ENCODE measurements around the gene CHST8.
"Not testable (repeated sequence)": the region's sequence is repeated elsewhere in the genome, so short reads cannot be mapped to it uniquely, and the experiment has no call there.

Gene CHST8

DNA sequence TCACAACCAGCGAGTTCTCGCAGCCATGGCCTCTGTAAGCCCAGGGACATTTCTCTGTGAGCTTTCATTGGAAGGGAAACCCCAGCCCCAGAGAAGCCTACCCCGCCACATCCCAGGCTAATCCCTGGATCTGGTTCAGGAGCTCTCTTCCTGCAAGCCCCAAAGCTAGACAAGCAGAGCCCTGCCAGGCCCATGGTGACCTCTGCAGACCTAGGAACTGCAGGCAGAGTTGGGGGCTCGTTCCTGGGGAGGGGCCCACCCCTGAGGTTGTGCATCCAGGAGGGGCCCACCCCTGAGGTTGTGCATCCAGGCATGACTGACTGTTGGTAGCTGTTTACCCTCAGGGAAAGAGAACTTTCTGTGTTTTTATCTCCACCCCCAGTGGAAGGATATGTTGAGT is 196.7 kb downstream of the CHST8 start:
- Histone ChIP-seq H3K27ac (ENCODE audit: low read length, poor library complexity, severe bottlenecking) (no peak overlapping the region), H2BK5ac (ENCODE audit: low read depth, low read length, poor library complexity, severe bottlenecking) (no peak overlapping the region), H4K8ac (ENCODE audit: low read length) (no peak overlapping the region), H3K4me1 (ENCODE audit: control insufficient read depth, insufficient read depth, low read depth, low read length) (peaks cover 18% of the 10 kb centered on the region), H3K14ac (ENCODE audit: low read length in 2 of 2) (no peak overlapping the region), H2BK12ac (ENCODE audit: low read length in 2 of 2) (no peak overlapping the region), H2AK5ac (ENCODE audit: low read length, severe bottlenecking) (no peak overlapping the region), H3K4me3 (ENCODE audit: insufficient read depth in 1 of 2, low read depth in 1 of 2, low read length in 2 of 2) (no peak overlapping the region), H3K9me3 (ENCODE audit: control insufficient read depth, low read length) (no peaks in the 10 kb centered on the region), H3K79me1 (replicated peaks; ENCODE audit: low read length, poor library complexity, severe bottlenecking) (no peaks in the 10 kb centered on the region), H3K18ac (ENCODE audit: low read depth in 1 of 2, low read length in 2 of 2) (no peak overlapping the region), H2BK15ac (ENCODE audit: low read depth, poor library complexity, severe bottlenecking) (no peak overlapping the region), H3K36me3 (ENCODE audit: control insufficient read depth in 1 of 2, insufficient read depth in 2 of 2, low read depth in 1 of 2, low read length in 2 of 2) (peaks cover 0 to 8% of the 10 kb centered on the region in 2 experiments), H2BK120ac (ENCODE audit: low read depth, low read length) (no peak overlapping the region), H4K91ac (ENCODE audit: low read length) (no peak overlapping the region), H3K27me3 (ENCODE audit: control insufficient read depth in 1 of 2, insufficient read depth in 1 of 2, low read length in 2 of 2) (peaks cover 0 to 31% of the 10 kb centered on the region in 2 experiments), H3K4me2 (ENCODE audit: low read length, poor library complexity, severe bottlenecking) (no peak overlapping the region), H3K23ac (ENCODE audit: low read length in 2 of 2) (no peak overlapping the region), H3K4ac (ENCODE audit: low read depth in 1 of 2, low read length in 2 of 2) (no peak overlapping the region), H3K9ac (ENCODE audit: low read length) (no peak overlapping the region), H2AFZ (ENCODE audit: low read depth, low read length) (no peak overlapping the region)
- 90% methylated on average over 4 of the region's 4 CpGs for WGBS
- DNase-seq: no peak

DNA sequence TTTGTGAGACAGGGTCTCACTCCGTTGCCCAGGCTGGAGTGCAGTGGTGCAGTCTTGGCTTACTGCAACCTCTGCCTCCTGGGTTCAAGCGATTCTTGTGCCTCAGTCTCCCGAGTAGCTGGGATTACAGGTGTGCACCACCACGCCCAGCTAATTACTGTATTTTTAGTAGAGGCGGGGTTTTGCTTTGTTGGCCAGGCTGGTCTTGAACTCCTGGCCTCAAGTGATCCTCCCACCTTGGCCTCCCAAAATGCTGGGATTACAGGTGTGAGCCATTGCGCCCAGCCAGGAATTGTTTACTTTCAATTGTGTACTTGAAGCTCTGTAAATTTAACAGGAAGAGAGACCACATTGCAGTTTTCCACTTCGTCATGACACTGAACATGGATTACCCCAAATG is 197.3 kb downstream of the CHST8 start:
- H2AK5ac ChIP-seq (ENCODE audit: low read length, severe bottlenecking); H3K4ac ChIP-seq (ENCODE audit: low read depth in 1 of 2, low read length in 2 of 2); H3K14ac ChIP-seq (ENCODE audit: low read length in 2 of 2); H3K18ac ChIP-seq (ENCODE audit: low read depth in 1 of 2, low read length in 2 of 2); H3K79me1 ChIP-seq (replicated peaks; ENCODE audit: low read length, poor library complexity, severe bottlenecking); H2BK12ac ChIP-seq (ENCODE audit: low read length in 2 of 2); H3K9ac ChIP-seq (ENCODE audit: low read length); H2BK5ac ChIP-seq (ENCODE audit: low read depth, low read length, poor library complexity, severe bottlenecking); H3K23ac ChIP-seq (ENCODE audit: low read length in 2 of 2); H3K9me3 ChIP-seq (ENCODE audit: control insufficient read depth, low read length); H2BK120ac ChIP-seq (ENCODE audit: low read depth, low read length); H3K27ac ChIP-seq (ENCODE audit: low read length, poor library complexity, severe bottlenecking); H3K36me3 ChIP-seq (ENCODE audit: control insufficient read depth in 1 of 2, insufficient read depth in 2 of 2, low read depth in 1 of 2, low read length in 2 of 2); H3K4me3 ChIP-seq (ENCODE audit: insufficient read depth in 1 of 2, low read depth in 1 of 2, low read length in 2 of 2); H4K91ac ChIP-seq (ENCODE audit: low read length); H3K4me2 ChIP-seq (ENCODE audit: low read length, poor library complexity, severe bottlenecking); DNase-seq; H4K8ac ChIP-seq (ENCODE audit: low read length); H2BK15ac ChIP-seq (ENCODE audit: low read depth, poor library complexity, severe bottlenecking); H2AFZ ChIP-seq (ENCODE audit: low read depth, low read length): not testable (repeated sequence)
- Histone ChIP-seq H3K27me3 (ENCODE audit: control insufficient read depth in 1 of 2, insufficient read depth in 1 of 2, low read length in 2 of 2) (peaks cover 0 to 31% of the 10 kb centered on the region in 2 experiments), H3K4me1 (ENCODE audit: control insufficient read depth, insufficient read depth, low read depth, low read length) (peaks cover 18% of the 10 kb centered on the region)
- 93% methylated on average over 5 of the region's 7 CpGs for WGBS

DNA sequence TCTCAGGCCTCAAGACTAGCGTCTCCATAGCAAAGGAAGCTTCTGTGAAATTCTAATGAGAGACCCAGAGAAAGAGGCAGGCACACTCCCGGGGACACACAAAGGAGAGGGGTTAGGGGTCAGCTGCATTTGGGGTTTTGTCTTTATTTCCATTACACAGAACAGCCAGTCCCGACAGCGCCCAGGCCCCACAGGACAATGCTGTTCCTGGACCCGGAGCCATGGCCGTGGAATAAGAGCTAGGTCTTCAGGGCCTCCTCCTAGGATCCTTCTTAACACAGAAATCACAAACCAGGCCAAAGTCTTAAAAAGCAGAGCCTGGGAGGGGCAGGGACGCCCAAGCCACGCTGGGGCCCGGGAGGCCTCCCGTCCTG is 197.7 kb downstream of the CHST8 start:
- H2BK120ac ChIP-seq (ENCODE audit: low read depth, low read length): no peak overlapping the region
- H2BK12ac ChIP-seq (ENCODE audit: low read length in 2 of 2): no peak overlapping the region
- no peaks in the 10 kb centered on the region for H3K9me3 ChIP-seq (ENCODE audit: control insufficient read depth, low read length)
- peaks cover 0 to 31% of the 10 kb centered on the region in 2 experiments for H3K27me3 ChIP-seq (ENCODE audit: control insufficient read depth in 1 of 2, insufficient read depth in 1 of 2, low read length in 2 of 2)
- peak overlapping the region; percentile 42 for H4K8ac ChIP-seq (ENCODE audit: low read length)
- no peak overlapping the region for H4K91ac ChIP-seq (ENCODE audit: low read length)
- 34% methylated on average over 10 of the region's 10 CpGs for WGBS
- H2BK15ac ChIP-seq (ENCODE audit: low read depth, poor library complexity, severe bottlenecking): peak overlapping the region; percentile 44
- H3K18ac ChIP-seq (ENCODE audit: low read depth in 1 of 2, low read length in 2 of 2): no peak overlapping the region
- H3K4ac ChIP-seq (ENCODE audit: low read depth in 1 of 2, low read length in 2 of 2): peak overlapping the region in 1 of 2 experiments; percentile 30
- H3K27ac ChIP-seq (ENCODE audit: low read length, poor library complexity, severe bottlenecking): no peak overlapping the region
- H3K4me1 ChIP-seq (ENCODE audit: control insufficient read depth, insufficient read depth, low read depth, low read length): peaks cover 18% of the 10 kb centered on the region
- peak overlapping the region; percentile 80 for H2AFZ ChIP-seq (ENCODE audit: low read depth, low read length)
- no peaks in the 10 kb centered on the region for H3K79me1 ChIP-seq (replicated peaks; ENCODE audit: low read length, poor library complexity, severe bottlenecking)
- no peak overlapping the region for H3K14ac ChIP-seq (ENCODE audit: low read length in 2 of 2)
- no peak overlapping the region for H2AK5ac ChIP-seq (ENCODE audit: low read length, severe bottlenecking)
- no peak overlapping the region for H2BK5ac ChIP-seq (ENCODE audit: low read depth, low read length, poor library complexity, severe bottlenecking)
- H3K9ac ChIP-seq (ENCODE audit: low read length): peak overlapping the region; percentile 63
- peak overlapping the region; percentile 51 for H3K4me2 ChIP-seq (ENCODE audit: low read length, poor library complexity, severe bottlenecking)
- H3K36me3 ChIP-seq (ENCODE audit: control insufficient read depth in 1 of 2, insufficient read depth in 2 of 2, low read depth in 1 of 2, low read length in 2 of 2): no peaks in the 10 kb centered on the region
- DNase-seq: no peak
- H3K4me3 ChIP-seq (ENCODE audit: insufficient read depth in 1 of 2, low read depth in 1 of 2, low read length in 2 of 2): peak overlapping the region in 1 of 2 experiments; percentile 65
- no peak overlapping the region for H3K23ac ChIP-seq (ENCODE audit: low read length in 2 of 2)

DNA sequence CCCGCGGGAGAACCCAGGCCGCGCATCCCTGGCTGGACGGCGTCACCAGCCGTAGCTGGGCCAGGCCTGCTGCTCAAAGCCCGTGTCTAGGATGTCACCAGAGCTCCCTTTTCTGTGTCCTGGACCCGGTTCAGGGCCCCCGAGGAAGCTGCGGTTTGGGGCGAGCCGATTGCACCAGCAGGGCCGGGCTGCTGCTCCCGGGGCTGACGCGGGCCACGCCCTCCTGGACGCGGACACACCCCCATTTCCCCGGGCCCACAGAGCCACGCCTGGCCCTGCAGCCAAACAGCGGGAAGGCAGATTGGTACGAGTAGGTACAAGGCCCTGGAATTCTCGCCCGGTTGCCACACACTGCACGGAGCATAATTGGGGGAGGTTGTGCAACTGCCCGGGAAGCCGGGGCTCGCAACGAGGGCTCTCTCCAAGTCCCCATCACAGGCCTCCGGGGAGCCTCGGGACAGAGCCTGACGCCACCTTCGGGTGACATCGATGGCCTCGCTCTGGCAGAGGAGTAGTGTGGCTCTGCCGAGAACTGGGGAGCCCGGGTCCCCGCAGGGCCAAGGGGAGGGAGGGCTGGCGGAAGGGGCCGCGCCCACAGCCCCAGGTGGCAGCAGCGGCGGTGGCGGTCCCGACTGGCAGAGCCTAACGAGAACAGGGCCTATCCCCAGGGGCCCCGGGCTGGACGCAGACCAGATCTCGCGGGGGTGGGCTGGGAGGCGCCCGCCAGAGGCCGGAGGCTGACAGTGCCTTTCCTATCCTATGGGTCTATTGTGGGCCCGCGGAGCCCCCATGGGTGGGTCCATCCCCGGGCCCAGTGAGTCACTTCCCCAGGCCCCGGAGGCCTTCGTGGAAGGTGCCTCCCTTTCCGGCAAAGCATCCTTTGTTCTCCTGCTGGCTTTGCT is 198.4 kb downstream of the CHST8 start:
- H2BK5ac ChIP-seq (ENCODE audit: low read depth, low read length, poor library complexity, severe bottlenecking): no peak overlapping the region
- H3K4me3 ChIP-seq (ENCODE audit: insufficient read depth in 1 of 2, low read depth in 1 of 2, low read length in 2 of 2): peak overlapping the region; percentile 26 to 65
- no peak overlapping the region for H2AK5ac ChIP-seq (ENCODE audit: low read length, severe bottlenecking)
- peak overlapping the region in 1 of 2 experiments; percentile 12 for H2BK12ac ChIP-seq (ENCODE audit: low read length in 2 of 2)
- DNase-seq: peak; percentile 61
- H3K27me3 ChIP-seq (ENCODE audit: control insufficient read depth in 1 of 2, insufficient read depth in 1 of 2, low read length in 2 of 2): peaks cover 0 to 31% of the 10 kb centered on the region in 2 experiments
- no peak overlapping the region for H4K91ac ChIP-seq (ENCODE audit: low read length)
- peaks cover 18% of the 10 kb centered on the region for H3K4me1 ChIP-seq (ENCODE audit: control insufficient read depth, insufficient read depth, low read depth, low read length)
- H3K79me1 ChIP-seq (replicated peaks; ENCODE audit: low read length, poor library complexity, severe bottlenecking): no peaks in the 10 kb centered on the region
- peak overlapping the region; percentile 88 for H4K8ac ChIP-seq (ENCODE audit: low read length)
- H2AFZ ChIP-seq (ENCODE audit: low read depth, low read length): peak overlapping the region; percentile 80
- no peak overlapping the region for H3K14ac ChIP-seq (ENCODE audit: low read length in 2 of 2)
- WGBS: 3% methylated on average over 57 of the region's 61 CpGs
- H3K18ac ChIP-seq (ENCODE audit: low read depth in 1 of 2, low read length in 2 of 2): peak overlapping the region; percentile 74 to 82
- no peaks in the 10 kb centered on the region for H3K9me3 ChIP-seq (ENCODE audit: control insufficient read depth, low read length)
- H2BK15ac ChIP-seq (ENCODE audit: low read depth, poor library complexity, severe bottlenecking): peak overlapping the region; percentile 54
- no peak overlapping the region for H3K23ac ChIP-seq (ENCODE audit: low read length in 2 of 2)
- H3K27ac ChIP-seq (ENCODE audit: low read length, poor library complexity, severe bottlenecking): no peak overlapping the region
- H3K9ac ChIP-seq (ENCODE audit: low read length): peak overlapping the region; percentile 63
- H3K4ac ChIP-seq (ENCODE audit: low read depth in 1 of 2, low read length in 2 of 2): peak overlapping the region; percentile 29 to 30
- H2BK120ac ChIP-seq (ENCODE audit: low read depth, low read length): no peak overlapping the region
- no peaks in the 10 kb centered on the region for H3K36me3 ChIP-seq (ENCODE audit: control insufficient read depth in 1 of 2, insufficient read depth in 2 of 2, low read depth in 1 of 2, low read length in 2 of 2)
- H3K4me2 ChIP-seq (ENCODE audit: low read length, poor library complexity, severe bottlenecking): peak overlapping the region; percentile 51
